Immature natural killer cell (primary cell): ENCODE measurements around the gene CACNA2D3. TPM values are rescaled to one million over a fixed set of nuclear protein-coding genes. Genes with fewer than 3 reads are reported as not detected.

ENCODE experiments used
- DNase-seq, 3 donors: peaks; one replicate each; pipeline ENCODE4 v3.0.0; 2022; ENCODE audit warnings: mixed read lengths in 1 of 3
- H3K27ac Mint-ChIP-seq, 6 donors: one replicate each; pipeline ENCODE4 v1.8.0; 2020; ENCODE audit warnings: mixed read lengths in 6 of 6, mild to moderate bottlenecking in 5 of 6, inconsistent platforms in 4 of 6, moderate library complexity in 3 of 6
- H3K27me3 Mint-ChIP-seq, 3 donors: one replicate each; pipeline ENCODE4 v1.8.0; 2020 to 2021; ENCODE audit warnings: low read depth in 3 of 3, mild to moderate bottlenecking in 3 of 3, mixed read lengths in 3 of 3, moderate library complexity in 3 of 3, inconsistent platforms in 1 of 3
- H3K36me3 Mint-ChIP-seq, 3 donors: one replicate each; pipeline ENCODE4 v1.8.0; 2020; ENCODE audit warnings: mixed read lengths in 3 of 3, inconsistent platforms in 2 of 3, mild to moderate bottlenecking in 2 of 3
- H3K4me1 Mint-ChIP-seq, 2 donors: one replicate each; pipeline ENCODE4 v1.8.0; 2020; ENCODE audit warnings: inconsistent platforms in 2 of 2, mild to moderate bottlenecking in 2 of 2, mixed read lengths in 2 of 2, moderate library complexity in 1 of 2
- H3K4me3 Mint-ChIP-seq, 5 donors: one replicate each; pipeline ENCODE4 v1.8.0; 2020; ENCODE audit warnings: mild to moderate bottlenecking in 5 of 5, mixed read lengths in 5 of 5, inconsistent platforms in 3 of 5, moderate library complexity in 3 of 5
- H3K9me3 Mint-ChIP-seq, 6 donors: one replicate each; pipeline ENCODE4 v1.8.0; 2020; ENCODE audit warnings: mild to moderate bottlenecking in 6 of 6, mixed read lengths in 6 of 6, inconsistent platforms in 4 of 6, moderate library complexity in 3 of 6
- polyA plus RNA-seq, 3 donors: library from polyadenylated mRNA; unstranded; fragments of 300-500 nt; fragmentation: Illumina TruSeq; gene quantifications; one replicate each; pipeline ENCODE4 v1.2.3, GENCODE V29; 2021

The CACNA2D3 gene
- polyA plus RNA-seq, 3 donors from 2014 or later: 0.39 to 4.6 (median 0.77) TPM

DNA sequence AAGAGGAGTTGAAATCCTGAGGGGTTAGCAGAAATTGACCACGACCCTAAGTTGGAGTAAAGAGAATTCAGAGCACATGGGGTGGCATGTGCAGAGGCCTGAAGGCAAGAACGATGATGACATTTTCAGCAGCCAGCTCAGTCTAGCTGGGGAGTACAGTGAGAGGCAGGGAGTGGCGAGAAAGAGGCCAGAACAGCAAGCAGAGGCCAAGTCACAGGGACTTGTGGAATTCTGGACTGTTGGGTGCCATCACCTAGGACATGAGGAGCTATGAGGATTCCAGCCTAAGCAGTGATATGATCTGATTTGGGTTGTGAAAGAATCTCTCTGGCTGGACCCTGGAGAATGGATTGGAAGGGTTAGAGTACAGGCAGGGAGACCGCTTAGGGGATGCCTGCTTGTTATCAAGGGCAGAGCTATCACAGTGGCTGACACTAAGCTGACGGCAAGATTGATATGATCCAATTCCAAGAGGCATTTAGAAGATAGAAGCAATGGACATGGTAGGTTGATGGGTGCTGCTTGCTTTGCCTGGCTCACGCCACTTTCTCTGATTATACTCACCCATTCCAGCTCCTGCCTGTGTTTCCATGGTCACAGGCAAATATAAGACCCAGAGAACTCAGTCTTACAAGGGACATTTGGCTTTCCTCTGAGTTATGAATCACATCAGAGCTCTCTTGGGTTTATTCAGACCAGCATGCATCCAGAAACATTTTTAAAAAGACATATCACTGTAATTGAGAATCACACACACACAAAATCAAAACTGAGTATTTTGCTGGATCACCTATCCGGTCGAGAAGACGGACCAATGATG, 739.1 kb downstream of the CACNA2D3 start:
- Mint-ChIP-seq H3K4me3 (no peak overlapping the region), H3K27ac (no peak overlapping the region), H3K27me3 (peaks cover 2 to 4% (median 3%) of the 10 kb centered on the region in 3 donors), H3K4me1 (no peaks in the 10 kb centered on the region), H3K9me3 (peaks cover 0 to 3% (median under 1%) of the 10 kb centered on the region in 6 donors), H3K36me3 (no peaks in the 10 kb centered on the region)
- no peak for DNase-seq

DNA sequence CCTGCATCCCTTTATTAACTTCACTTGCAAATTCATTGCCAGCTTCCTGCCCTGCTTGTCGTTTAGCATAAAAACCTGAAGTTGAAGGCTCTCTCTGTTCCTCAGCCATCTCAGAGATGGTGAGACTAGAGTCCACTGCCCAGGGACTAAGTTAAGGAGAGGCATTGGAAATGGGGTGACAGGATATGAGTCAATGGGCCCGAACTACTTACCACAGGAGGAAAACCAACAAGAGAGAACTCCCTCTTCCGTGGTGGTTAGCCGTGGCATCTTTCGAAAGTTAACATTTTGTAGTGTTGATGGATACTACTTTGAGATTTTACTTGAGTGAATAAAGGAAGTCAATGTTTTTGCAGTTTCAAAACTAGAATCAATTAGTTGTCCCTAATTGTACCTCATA, 740.2 kb downstream of the CACNA2D3 start:
- peaks cover 0 to 3% (median 2%) of the 10 kb centered on the region in 6 donors for H3K9me3 Mint-ChIP-seq
- peaks cover 0 to 4% (median 3%) of the 10 kb centered on the region in 3 donors for H3K27me3 Mint-ChIP-seq
- no peak for DNase-seq
- H3K4me3 Mint-ChIP-seq: no peak overlapping the region
- no peak overlapping the region for H3K27ac Mint-ChIP-seq
- H3K36me3 Mint-ChIP-seq: no peaks in the 10 kb centered on the region
- H3K4me1 Mint-ChIP-seq: no peaks in the 10 kb centered on the region

DNA sequence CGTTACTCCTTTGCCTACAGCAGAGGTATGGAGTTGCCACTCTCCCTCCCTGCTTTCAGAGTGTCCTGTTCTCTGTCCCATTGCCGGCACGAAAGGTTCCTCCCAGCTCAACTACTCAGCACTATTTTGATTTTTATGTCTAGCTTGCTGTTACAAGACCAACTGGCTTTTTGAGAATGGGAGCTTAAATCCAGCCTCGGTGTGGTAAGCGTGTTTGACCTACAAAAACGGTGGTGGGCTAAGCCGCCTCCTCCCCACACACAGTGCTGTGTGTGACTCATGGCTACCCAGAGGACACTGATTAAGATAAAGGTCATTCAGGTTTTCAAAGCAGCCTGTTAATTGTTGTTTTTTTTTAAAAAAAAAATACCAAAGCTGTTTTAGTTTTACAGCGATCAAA, 741.0 kb downstream of the CACNA2D3 start:
- no peak overlapping the region for H3K4me3 Mint-ChIP-seq
- peaks cover 0 to 4% (median 3%) of the 10 kb centered on the region in 3 donors for H3K27me3 Mint-ChIP-seq
- no peaks in the 10 kb centered on the region for H3K4me1 Mint-ChIP-seq
- no peak overlapping the region for H3K27ac Mint-ChIP-seq
- peaks cover 0 to 5% (median 2%) of the 10 kb centered on the region in 6 donors for H3K9me3 Mint-ChIP-seq
- H3K36me3 Mint-ChIP-seq: no peaks in the 10 kb centered on the region
- no peak for DNase-seq

DNA sequence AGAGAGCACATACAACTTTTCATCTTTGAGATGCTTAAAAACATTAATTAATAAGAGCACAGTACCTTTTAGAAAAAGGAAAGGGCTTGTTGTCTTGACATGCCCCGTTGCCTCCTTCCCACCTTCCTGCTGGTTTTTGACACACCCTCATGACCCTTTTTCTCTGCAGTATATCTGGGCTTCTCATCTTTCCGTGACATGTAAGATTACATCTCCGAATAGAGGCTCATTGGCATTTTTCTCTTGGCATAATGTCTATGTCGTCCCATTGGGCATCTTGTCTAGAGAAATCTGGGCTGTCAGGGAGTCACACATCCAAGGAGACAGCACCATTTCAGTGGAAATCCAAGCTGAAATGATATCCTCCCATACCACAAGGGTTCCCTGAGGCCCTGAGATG, 741.4 kb downstream of the CACNA2D3 start:
- DNase-seq: no peak
- Mint-ChIP-seq H3K9me3 (peaks cover 0 to 6% (median 2%) of the 10 kb centered on the region in 6 donors), H3K36me3 (no peaks in the 10 kb centered on the region), H3K4me1 (no peaks in the 10 kb centered on the region), H3K27me3 (peaks cover 0 to 3% (median 3%) of the 10 kb centered on the region in 3 donors), H3K27ac (no peak overlapping the region), H3K4me3 (no peak overlapping the region)

DNA sequence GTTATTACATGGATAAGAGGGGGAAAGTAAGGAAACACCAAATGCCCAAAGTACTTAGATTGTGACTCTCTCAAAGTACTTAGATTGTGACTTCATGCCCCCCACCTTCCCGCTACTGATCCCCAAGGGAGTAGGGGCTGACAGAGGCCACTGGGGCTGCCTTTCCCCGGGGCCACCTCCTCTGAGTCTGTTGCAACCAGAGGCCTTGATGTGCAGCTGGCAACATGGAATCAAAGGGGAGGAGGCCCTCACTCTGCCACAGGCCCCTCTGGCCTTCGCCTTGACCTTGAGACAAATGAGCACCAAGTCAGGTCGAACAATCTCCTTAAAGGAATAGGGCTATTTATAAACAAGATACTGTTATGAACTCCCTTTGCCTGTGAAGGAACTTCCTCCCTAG, 743.0 kb downstream of the CACNA2D3 start:
- DNase-seq: no peak
- H3K36me3 Mint-ChIP-seq: no peaks in the 10 kb centered on the region
- H3K4me1 Mint-ChIP-seq: no peaks in the 10 kb centered on the region
- H3K4me3 Mint-ChIP-seq: no peak overlapping the region
- no peak overlapping the region for H3K27ac Mint-ChIP-seq
- peaks cover 0 to 4% (median 0%) of the 10 kb centered on the region in 3 donors for H3K27me3 Mint-ChIP-seq
- H3K9me3 Mint-ChIP-seq: peaks cover 0 to 6% (median 2%) of the 10 kb centered on the region in 6 donors

DNA sequence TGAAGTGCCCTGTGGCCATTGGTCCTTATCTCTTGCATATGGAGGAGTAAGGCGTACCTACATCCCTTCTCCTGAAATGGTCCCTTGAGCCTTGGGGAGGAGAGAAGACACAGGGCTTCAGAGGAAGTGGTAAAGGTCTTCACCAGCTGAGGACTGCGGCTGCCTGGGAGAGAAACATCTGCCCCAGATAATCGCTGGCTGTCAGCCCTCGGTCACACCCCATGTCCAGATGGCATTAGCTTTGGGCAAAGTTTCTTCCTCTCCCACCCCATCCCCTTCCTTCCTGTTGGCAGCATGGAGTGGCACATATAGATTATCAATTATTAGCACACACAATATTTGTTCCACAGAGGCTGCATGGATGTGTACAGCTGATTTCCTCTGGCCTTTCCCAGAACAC, 743.9 kb downstream of the CACNA2D3 start:
- Mint-ChIP-seq H3K4me3 (no peak overlapping the region), H3K27ac (no peak overlapping the region), H3K9me3 (peaks cover 0 to 6% (median 3%) of the 10 kb centered on the region in 6 donors)

DNA sequence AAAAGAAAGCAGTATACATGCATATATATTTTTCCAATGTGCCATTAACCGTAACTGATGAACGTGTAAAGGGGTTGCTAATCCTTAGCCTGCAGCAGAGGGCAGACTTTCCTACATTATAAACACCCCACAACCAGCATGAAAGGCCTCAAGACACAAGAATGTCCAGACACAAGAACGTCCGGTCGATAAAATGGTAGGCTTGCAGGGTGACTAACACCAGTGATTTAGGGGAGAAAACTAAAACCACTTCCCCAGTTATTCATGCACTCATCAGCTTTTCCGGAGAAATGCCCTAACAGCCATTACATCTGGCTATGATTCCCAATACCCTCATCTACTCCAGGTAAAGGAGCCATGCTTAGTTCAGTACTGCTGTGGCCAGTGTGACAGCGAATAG, 748.1 kb downstream of the CACNA2D3 start:
- H3K27ac Mint-ChIP-seq: no peak overlapping the region
- no peaks in the 10 kb centered on the region for H3K4me1 Mint-ChIP-seq
- peaks cover 0 to 2% (median 2%) of the 10 kb centered on the region in 3 donors for H3K27me3 Mint-ChIP-seq
- H3K4me3 Mint-ChIP-seq: no peak overlapping the region
- peaks cover 0 to 9% (median 4%) of the 10 kb centered on the region in 6 donors for H3K9me3 Mint-ChIP-seq
- H3K36me3 Mint-ChIP-seq: no peaks in the 10 kb centered on the region
- DNase-seq: no peak

More for the DNA sequence above, 743.9 kb downstream of the CACNA2D3 start:
- H3K27me3 Mint-ChIP-seq: peaks cover 0 to 2% (median 0%) of the 10 kb centered on the region in 3 donors
- no peaks in the 10 kb centered on the region for H3K4me1 Mint-ChIP-seq
- H3K36me3 Mint-ChIP-seq: no peaks in the 10 kb centered on the region
- DNase-seq: no peak

DNA sequence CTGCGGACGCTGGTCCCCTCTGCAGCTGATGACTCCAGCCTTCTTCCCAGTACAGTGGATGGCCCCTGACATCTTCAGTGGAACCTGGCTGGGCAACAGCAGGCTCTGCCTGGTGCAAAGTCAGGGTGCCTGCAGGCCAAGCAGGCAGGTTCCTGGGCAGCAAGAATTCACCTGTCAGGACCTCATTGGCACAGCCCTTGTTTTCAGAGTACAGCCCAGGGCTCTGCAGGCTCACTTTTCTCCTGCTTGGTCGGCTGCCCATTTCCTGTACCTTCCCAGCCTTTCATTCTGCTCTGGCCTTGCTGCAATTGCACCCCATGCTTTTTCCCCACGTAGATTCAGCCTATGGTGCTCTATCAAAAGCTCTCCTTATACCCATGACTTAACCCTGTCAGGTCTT, 749.5 kb downstream of the CACNA2D3 start:
- H3K36me3 Mint-ChIP-seq: no peaks in the 10 kb centered on the region
- H3K9me3 Mint-ChIP-seq: peaks cover 0 to 9% (median 1%) of the 10 kb centered on the region in 6 donors
- H3K27me3 Mint-ChIP-seq: peaks cover 0 to 2% (median 2%) of the 10 kb centered on the region in 3 donors
- H3K27ac Mint-ChIP-seq: no peak overlapping the region
- H3K4me3 Mint-ChIP-seq: no peak overlapping the region
- H3K4me1 Mint-ChIP-seq: no peaks in the 10 kb centered on the region
- no peak for DNase-seq

DNA sequence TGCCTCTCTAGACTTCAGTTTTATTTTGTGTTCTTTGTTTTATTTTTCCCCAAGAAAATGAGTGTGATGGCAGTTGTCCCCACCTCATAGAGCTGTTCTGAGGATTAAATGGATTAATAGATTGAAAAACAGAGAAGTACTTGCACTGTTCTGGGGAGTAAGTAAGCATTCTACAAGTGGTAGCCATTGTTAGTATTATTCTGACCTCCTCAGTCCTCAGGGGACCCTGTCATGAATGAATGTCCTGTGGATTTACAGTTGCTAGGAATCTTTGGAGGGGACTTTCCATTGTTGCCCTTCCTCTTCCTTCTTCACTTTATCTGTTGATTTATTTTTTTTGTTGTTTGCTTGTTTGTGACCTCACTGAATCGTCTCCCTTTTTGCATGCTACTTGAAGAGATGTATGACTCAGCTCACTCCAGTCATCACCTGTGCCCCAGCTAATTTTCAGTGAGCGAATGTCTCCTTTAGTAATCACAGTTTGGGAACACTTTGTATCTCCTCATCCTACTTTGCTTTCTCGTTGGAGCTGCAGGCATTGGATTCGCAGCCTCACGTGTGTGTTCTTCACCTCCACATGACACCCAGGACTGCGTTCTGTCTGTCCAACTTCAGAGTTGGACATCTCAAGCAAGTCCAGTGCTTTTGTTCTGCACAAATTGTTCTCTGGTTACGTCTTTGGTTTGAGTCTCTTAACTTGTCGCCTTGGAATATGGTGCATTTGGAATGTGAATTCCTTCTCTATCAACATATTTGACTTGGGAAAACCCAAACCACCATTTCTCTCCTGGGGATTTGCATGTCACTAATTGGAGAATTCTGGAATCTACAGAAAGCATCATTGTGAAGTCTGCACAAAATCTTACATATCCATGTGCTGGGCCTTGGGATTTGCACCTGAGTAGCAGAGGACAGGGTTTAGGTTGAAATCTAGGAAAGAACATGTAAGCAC, 751.0 kb downstream of the CACNA2D3 start:
- no peaks in the 10 kb centered on the region for H3K36me3 Mint-ChIP-seq
- H3K27me3 Mint-ChIP-seq: peaks cover 0 to 2% (median 2%) of the 10 kb centered on the region in 3 donors
- H3K4me1 Mint-ChIP-seq: no peaks in the 10 kb centered on the region
- no peak overlapping the region for H3K4me3 Mint-ChIP-seq
- DNase-seq: no peak
- H3K27ac Mint-ChIP-seq: no peak overlapping the region
- peaks cover 0 to 4% (median 1%) of the 10 kb centered on the region in 6 donors for H3K9me3 Mint-ChIP-seq

DNA sequence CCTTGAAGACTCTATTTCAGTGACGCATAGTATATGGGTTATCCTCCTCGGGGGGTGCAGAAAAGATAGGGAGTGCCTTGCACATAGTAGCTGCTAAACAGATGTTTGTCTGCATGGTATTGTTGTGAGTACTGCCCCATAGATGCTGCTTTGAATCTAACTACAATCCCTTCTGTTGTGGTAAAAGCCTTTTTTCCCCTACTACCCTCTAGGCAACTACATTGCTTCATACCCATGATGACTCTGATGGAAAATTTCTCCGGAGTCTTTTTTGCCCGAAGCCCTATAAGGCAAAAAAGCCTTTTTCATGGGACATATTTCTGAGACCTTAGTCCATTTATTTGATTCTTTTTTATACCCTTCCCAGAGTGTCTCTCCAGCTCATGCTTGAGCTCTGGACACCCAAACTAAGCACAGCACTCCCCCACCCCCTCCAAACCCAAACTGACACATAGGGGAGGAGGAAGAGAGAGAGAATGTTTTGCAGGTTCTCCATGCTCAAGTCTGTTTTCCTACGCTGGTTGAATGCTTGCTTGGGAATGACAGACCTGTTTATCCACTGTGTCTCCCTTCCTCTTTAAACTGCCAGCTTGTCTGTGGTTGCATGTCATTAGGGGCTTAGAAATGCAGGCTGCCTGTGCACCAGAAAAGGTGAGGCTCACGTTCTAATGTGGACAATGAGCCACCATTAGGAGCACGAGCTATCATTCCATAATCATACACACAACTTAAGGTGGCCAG, 752.6 kb downstream of the CACNA2D3 start:
- Mint-ChIP-seq H3K4me1 (no peaks in the 10 kb centered on the region), H3K27me3 (peaks cover 0 to 2% (median 0%) of the 10 kb centered on the region in 3 donors), H3K9me3 (peaks cover 0 to 6% (median 2%) of the 10 kb centered on the region in 6 donors), H3K27ac (no peak overlapping the region), H3K4me3 (no peak overlapping the region), H3K36me3 (no peaks in the 10 kb centered on the region)
- DNase-seq: no peak

DNA sequence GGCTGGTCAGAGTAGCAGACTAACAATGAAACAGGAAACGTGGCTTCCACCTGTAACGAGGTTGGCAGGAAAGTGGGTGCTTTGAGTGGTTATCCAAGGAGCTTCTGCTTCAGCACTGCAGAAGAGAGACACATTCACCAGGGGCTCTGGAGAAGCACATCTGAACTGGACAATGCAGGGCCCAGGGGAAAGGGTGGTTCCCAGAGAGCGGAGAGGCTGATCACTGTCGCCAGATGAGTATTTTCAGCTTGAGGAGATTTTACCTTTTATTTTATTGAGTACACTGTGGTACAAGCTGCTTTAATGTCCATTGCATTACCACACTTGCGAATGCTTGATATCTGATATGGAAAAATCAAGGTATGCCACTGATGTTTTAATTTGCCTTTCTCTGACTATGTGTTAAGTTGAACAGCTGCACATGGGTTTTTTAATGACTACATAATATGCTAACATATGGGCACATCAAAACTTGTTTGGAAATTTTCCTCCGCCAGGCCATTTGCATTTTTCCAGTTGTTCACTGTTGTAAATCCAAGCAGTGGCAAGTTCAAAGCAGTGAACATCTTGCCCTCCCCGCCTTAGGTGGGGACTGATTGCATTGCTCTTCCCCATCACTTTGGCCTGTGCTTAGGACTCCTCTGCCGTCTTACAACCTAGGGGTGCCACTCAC, 753.4 kb downstream of the CACNA2D3 start:
- no peak overlapping the region for H3K27ac Mint-ChIP-seq
- DNase-seq: no peak
- H3K4me1 Mint-ChIP-seq: no peaks in the 10 kb centered on the region
- H3K9me3 Mint-ChIP-seq: peaks cover 0 to 6% (median 1%) of the 10 kb centered on the region in 6 donors
- peaks cover 0 to 2% (median 0%) of the 10 kb centered on the region in 3 donors for H3K27me3 Mint-ChIP-seq
- H3K4me3 Mint-ChIP-seq: no peak overlapping the region
- no peaks in the 10 kb centered on the region for H3K36me3 Mint-ChIP-seq

DNA sequence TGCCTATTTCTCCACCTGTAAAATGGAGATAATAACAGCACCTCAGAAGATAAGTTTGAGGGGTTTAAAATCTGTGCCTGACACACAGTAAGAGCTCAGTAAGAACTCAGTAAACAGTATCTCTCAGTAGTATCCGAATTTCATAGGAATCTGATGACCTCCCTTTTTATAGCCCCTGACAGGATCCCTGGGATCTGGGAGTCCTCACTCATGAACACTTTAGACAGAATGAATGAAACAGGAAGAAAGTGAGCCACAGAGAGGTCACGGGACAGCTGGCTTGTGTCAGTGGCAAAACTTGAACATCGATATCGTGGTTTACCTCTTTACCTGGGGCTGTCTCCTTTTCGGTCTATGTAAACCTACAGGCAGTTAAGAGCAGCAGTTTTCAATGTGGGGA, 754.3 kb downstream of the CACNA2D3 start:
- no peak overlapping the region for H3K27ac Mint-ChIP-seq
- H3K9me3 Mint-ChIP-seq: peaks cover 0 to 6% (median 1%) of the 10 kb centered on the region in 6 donors
- H3K4me1 Mint-ChIP-seq: no peaks in the 10 kb centered on the region
- no peak overlapping the region for H3K4me3 Mint-ChIP-seq
- H3K27me3 Mint-ChIP-seq: peaks cover 0 to 2% (median 0%) of the 10 kb centered on the region in 3 donors
- H3K36me3 Mint-ChIP-seq: no peaks in the 10 kb centered on the region
- DNase-seq: no peak

DNA sequence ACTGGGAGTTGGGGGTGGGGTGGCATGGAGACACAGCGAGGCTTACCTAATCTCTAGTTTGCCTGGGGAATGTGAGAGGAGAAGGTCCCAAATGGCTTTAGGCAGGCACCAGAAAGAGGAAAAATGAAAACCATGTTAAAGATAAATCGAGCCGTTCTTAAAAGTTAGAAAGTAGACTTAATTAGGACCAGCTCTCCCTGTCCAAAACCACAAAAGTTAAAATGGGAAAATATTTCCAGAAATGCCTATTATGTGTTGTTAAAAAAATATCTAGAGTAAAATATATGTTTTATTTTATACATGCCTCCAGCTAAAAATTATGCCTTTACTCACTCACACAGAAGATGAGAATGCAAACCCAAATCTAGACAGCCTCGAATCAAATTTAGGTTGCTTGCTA, 755.4 kb downstream of the CACNA2D3 start:
- no peaks in the 10 kb centered on the region for H3K4me1 Mint-ChIP-seq
- no peaks in the 10 kb centered on the region for H3K36me3 Mint-ChIP-seq
- H3K27me3 Mint-ChIP-seq: peaks cover 0 to 2% (median 0%) of the 10 kb centered on the region in 3 donors
- no peak overlapping the region for H3K27ac Mint-ChIP-seq
- peaks cover 0 to 6% (median 0%) of the 10 kb centered on the region in 6 donors for H3K9me3 Mint-ChIP-seq
- no peak for DNase-seq
- H3K4me3 Mint-ChIP-seq: no peak overlapping the region
